Coronary artery (tissue), 2 donors: Measurements from ENCODE around the gene ILK.

Experiments
- DNase-seq: peaks from one replicate; pipeline ENCODE4 v3.0.0-alpha.2; 2017; ENCODE audit warnings: low spot score
- H3K27ac ChIP-seq, 2 donors: fragments of 200-600 bp; sonication (generic); one replicate each; pipeline ENCODE4 v1.5.1; 2016 to 2019
- H3K4me3 ChIP-seq: fragments of 200-600 bp; sonication (generic); 2 replicates; pipeline ENCODE4 v1.5.1; 2016; ENCODE audit warnings: mild to moderate bottlenecking, moderate library complexity
- CTCF ChIP-seq: fragments of 200-600 bp; sonication (generic); IDR thresholded peaks from one replicate; pipeline ENCODE4 v1.5.1; 2019; ENCODE audit warnings: antibody characterized with exemption

Gene ILK

GRCh38 chr11:6632116-6633073 lies 28.8 kb downstream of the ILK start:
- no peak for TF ChIP-seq CTCF
- no peak overlapping the region for H3K27ac ChIP-seq
- no peak for DNase-seq
- H3K4me3 ChIP-seq, result no peak overlapping the region

GRCh38 chr11:6633422-6634408 lies 30.1 kb downstream of the ILK start:
- Histone ChIP-seq H3K4me3 (no peak overlapping the region), H3K27ac (peak overlapping the region in 1 of 2 donors; percentile 10)
- TF ChIP-seq CTCF, result no peak
- no peak for DNase-seq

DNA sequence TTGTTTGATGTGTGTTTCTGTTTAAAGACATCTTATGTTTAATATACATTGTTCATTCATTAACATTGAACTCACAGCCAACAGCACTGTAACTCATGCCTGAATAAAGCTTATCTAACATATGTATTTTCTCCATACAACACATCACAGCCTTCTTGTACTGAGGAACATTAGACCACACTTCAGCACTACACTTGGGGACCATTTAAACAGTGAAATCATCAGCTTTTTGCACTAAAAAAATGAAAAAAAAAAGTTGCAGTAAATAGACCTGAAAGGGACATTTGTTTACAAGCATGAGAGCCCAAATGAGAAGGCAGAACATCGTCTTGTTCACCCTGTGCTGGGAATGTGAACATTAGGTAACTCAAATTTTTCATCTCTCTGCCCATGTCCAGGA lies 31.0 kb downstream of the ILK start:
- Histone ChIP-seq H3K27ac (peak overlapping the region in 1 of 2 donors; percentile 62), H3K4me3 (no peak overlapping the region)
- no peak for TF ChIP-seq CTCF
- DNase-seq, result no peak

GRCh38 chr11:6635082-6635932 lies 31.7 kb downstream of the ILK start:
- no peak overlapping the region for H3K4me3 ChIP-seq
- no peak for DNase-seq
- peak overlapping the region; percentile 12 to 62 for H3K27ac ChIP-seq
- TF ChIP-seq CTCF, result no peak

DNA sequence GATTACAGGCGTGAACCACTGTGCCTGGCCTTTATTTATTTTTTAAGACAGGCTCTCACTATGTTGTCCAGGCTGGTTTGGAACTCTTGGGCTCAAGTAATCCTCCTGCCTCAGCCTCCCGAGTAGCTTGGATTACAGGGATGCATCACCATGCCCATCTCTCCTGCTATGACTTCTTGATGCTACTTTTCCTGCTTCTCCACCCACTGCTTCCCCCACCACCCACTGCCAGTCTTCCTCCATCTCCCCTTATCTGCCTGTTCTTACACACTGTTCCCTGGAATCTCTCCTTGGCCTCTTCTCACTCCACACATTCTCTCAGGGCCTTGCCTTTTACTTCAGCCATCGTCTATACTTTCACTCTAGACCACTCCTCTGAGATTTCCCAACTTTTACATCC lies 32.9 kb downstream of the ILK start:
- TF ChIP-seq CTCF, result no peak
- no peak overlapping the region for H3K27ac ChIP-seq
- H3K4me3 ChIP-seq, result no peak overlapping the region
- DNase-seq, result no peak

GRCh38 chr11:6637871-6638270 lies 34.3 kb downstream of the ILK start:
- TF ChIP-seq CTCF, result no peak
- peak overlapping the region in 1 of 2 donors; percentile 12 for H3K27ac ChIP-seq
- DNase-seq, result peak; percentile 72
- no peak overlapping the region for H3K4me3 ChIP-seq
